ENCODE results near the gene NPPA. TPM values are rescaled to one million over a fixed set of nuclear protein-coding genes. Genes with fewer than 3 reads are reported as not detected.
"Not testable (repeated sequence)": the region's sequence is repeated elsewhere in the genome, so short reads cannot be mapped to it uniquely, and the experiment has no call there.

NPPA gene
- total RNA-seq, 4 donors from 2014 or later: not detected

DNA sequence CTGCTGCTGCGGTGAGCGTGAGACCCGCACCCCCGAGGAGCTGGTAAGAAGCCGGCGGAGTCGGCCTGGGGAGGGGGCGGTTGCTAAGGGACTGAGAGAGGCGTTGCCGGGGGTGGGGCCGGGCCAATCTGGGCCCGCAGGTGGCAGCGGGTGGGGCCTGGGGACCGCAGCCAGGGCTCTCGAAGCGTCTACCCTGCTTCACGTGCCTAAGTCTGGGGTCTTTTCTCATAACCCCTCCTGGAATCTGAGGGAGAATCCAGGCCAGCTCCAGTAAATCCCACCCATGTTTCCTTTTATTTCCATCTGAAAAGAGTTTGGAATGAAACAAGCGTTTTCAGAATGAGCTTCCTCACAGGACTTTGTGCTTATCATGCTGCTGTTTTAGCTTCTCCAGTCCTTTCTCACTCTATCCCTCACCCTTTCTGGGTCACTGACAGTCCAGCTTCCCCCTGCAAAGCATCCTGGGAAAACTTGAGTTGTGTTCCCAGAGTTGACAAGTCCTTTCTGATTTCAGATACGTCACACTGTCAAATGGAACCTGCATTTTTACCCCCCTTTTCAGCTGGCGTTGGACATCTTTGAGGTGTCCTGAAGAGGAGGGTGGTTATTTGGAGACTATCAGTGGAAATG, 41.2 kb downstream of the NPPA start:
- TF ChIP-seq, protein P1, sequence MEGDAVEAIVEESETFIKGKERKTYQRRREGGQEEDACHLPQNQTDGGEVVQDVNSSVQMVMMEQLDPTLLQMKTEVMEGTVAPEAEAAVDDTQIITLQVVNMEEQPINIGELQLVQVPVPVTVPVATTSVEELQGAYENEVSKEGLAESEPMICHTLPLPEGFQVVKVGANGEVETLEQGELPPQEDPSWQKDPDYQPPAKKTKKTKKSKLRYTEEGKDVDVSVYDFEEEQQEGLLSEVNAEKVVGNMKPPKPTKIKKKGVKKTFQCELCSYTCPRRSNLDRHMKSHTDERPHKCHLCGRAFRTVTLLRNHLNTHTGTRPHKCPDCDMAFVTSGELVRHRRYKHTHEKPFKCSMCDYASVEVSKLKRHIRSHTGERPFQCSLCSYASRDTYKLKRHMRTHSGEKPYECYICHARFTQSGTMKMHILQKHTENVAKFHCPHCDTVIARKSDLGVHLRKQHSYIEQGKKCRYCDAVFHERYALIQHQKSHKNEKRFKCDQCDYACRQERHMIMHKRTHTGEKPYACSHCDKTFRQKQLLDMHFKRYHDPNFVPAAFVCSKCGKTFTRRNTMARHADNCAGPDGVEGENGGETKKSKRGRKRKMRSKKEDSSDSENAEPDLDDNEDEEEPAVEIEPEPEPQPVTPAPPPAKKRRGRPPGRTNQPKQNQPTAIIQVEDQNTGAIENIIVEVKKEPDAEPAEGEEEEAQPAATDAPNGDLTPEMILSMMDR (IDR thresholded peaks at IDR 0.05): no peak
- no peak for TF ChIP-seq POLR2A (IDR thresholded peaks at IDR 0.05)
- DNase-seq: no peak
- Histone ChIP-seq H3K4me3 (peak overlapping the region; percentile 62 to 76), H3K27me3 (no peaks in the 10 kb centered on the region), H3K4me1 (peaks cover 6 to 23% of the 10 kb centered on the region in 2 donors), H3K36me3 (no peaks in the 10 kb centered on the region), H3K9me3 (no peaks in the 10 kb centered on the region), H3K27ac (peak overlapping the region; percentile 99)
- intact Hi-C loops (cut with DNase I; ENCODE audit: low total_unique reads): loop anchor here (10.0 kb wide), 1 partner anchor 72 kb away; the partner anchor contains the start of gene AGTRAP

DNA sequence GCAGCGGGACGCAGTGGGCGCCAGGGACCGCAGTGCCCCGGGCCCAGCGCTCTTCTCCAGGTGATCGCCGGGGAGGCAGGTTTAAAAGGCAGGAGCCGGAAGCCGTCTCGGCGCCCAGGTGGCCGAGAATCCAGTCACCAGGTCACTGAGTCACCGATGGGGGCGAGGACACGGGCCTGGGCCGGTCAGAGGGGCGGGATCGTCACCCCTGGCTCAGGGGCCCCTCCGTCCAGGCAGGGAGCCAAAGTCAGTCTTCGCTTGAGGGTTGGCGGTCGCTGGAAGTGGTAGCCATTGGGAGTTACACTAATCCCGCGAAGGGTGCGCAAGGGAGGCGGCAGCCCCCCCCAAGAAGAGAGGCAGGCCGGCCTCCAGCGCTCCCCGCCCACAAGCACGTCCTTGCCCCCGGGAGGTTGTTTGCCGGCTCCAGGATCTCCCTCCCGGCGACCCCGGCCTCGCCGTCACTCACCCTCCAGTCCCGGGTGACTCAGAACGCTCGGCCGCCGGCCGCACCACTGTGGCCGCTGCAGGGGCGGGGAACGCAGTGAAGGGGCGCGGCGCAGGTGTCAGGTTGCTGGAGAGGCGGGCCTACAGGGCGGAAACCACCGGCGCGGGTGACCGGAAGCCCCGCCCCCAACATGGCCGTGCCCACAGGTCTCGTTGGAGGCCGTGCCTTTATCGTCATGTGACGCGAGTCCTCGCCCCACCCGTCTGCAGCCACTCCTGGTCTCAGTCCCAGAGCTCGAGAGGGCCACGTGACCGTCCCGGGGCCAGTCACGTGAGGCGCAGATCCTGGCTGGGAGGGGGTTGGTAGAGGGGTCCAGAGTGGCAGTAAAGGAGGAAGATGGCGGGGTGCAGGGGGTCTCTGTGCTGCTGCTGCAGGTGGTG, 41.9 kb downstream of the NPPA start, which contains the start of the genes CLCN6 and MTHFR:
CLCN6 (plus strand) TSS at position 770 of the 885 bp plus-strand sequence; CDS start at position 842, 72 bp downstream.
MTHFR (minus strand) TSS at position 543 of the 885 bp plus-strand sequence. CDS start 2,848 bp downstream, outside the sequence.
- TF ChIP-seq, protein P1 (IDR thresholded peaks at IDR 0.05): peak in 2 of 4 experiments; percentile 17 to 20
- peak; percentile 98 to 99 for TF ChIP-seq POLR2A (IDR thresholded peaks at IDR 0.05)
- Histone ChIP-seq H3K9me3 (no peaks in the 10 kb centered on the region), H3K4me3 (peak within 1 kb of the TSS; percentile 62 to 76), H3K4me1 (peaks cover 6 to 23% of the 10 kb centered on the region in 2 donors), H3K36me3 (no peaks in the 10 kb centered on the region), H3K27ac (peak within 1 kb of the TSS; percentile 99), H3K27me3 (no peaks in the 10 kb centered on the region)
- DNase-seq: peak; percentile 99 to 100
- intact Hi-C loops (cut with DNase I; ENCODE audit: low total_unique reads): loop anchor here (10.0 kb wide), 1 partner anchor 71 kb away; the partner anchor contains the start of gene AGTRAP

DNA sequence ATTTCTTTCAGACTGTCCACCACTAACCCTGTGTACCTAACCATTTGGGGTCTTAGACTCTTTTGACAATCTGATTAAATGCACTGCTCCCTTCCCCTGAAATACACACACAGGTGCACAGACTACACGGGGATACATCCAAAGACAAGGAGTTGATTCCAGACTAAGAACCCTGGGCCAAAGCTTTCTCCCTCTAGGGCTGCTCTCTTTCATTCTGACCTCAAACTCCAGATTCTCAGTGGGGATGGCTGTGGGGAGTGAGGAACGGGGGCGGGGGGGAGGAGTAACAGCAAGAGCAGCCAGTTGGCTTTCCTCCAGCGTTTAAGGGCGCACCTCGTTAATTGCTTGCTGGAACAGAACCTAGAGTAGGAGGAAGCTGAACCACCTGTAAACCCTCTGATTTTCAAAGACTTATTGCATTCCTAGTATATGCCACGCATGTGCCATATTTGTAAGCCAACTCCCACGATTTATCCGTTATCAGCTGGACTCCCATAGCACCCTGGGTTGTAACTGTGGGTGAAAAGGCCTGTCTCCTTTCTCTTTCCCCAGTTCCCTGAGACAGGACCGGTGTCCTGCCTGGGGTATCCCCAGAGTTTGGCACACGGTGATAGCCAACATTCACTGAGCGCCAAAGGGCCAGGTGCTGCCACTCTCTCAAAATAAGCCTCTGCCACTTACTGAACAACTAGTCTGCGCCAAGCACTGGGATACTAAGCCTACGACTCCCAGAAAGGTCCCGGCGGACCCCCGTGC, 42.7 kb downstream of the NPPA start:
- peak overlapping the region; percentile 99 for H3K27ac ChIP-seq
- peaks cover 6 to 23% of the 10 kb centered on the region in 2 donors for H3K4me1 ChIP-seq
- peak; percentile 75 to 77 for DNase-seq
- H3K4me3 ChIP-seq: peak overlapping the region; percentile 62 to 76
- intact Hi-C loops (cut with DNase I; ENCODE audit: low total_unique reads): loop anchor here (10.0 kb wide), 1 partner anchor 70 kb away; the partner anchor contains the start of gene AGTRAP
- no peaks in the 10 kb centered on the region for H3K9me3 ChIP-seq
- H3K36me3 ChIP-seq: no peaks in the 10 kb centered on the region
- H3K27me3 ChIP-seq: no peaks in the 10 kb centered on the region
- TF ChIP-seq, protein P1 (IDR thresholded peaks at IDR 0.05): no peak
- no peak for TF ChIP-seq POLR2A (IDR thresholded peaks at IDR 0.05)

DNA sequence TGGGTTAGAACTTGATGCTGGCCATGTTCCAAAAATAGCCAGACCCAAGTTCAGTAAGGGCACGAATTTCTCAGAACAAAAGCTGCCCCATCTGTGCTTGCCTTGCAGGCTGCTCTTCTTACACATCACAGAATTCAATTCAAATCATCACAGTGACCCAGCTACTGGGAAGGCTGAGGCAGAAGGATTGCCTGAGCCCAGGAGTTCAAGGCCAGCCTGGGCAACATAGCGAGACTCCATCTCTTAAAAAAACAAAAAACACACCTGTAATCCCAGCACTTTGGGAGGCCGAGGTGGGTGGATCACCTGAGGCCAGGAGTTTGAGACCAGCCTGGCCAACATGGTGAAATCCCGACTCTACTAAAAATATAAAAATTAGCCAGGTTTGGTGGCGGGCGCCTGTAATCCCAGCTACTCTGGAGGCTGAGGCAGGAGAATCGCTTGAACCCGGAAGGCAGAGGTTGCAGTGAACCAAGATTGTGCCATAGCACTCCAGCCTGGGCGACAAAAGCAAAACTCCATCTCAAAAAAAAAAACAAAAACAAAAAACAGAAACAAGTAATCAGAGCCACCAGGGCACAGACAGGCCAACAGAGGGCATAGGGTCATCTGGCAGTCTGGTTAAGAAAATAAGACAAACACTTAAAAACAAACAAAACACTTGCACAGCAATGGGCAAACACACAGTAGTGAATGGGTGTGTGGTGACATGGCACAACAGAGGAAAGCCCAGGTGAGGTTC, 43.5 kb downstream of the NPPA start:
- H3K27me3 ChIP-seq, H3K9me3 ChIP-seq, H3K36me3 ChIP-seq, DNase-seq: not testable (repeated sequence)
- intact Hi-C loops (cut with DNase I; ENCODE audit: low total_unique reads): loop anchor here (10.0 kb wide), 1 partner anchor 69 kb away; the partner anchor contains the start of gene AGTRAP
- Histone ChIP-seq H3K27ac (peak overlapping the region; percentile 99), H3K4me1 (peaks cover 6 to 23% of the 10 kb centered on the region in 2 donors), H3K4me3 (peak overlapping the region; percentile 1 to 62)

All from uterus (tissue), 4 donors.